ENCODE data around the gene KCNN3.

GRCh38 chr1:154844297-154844681 is 25.8 kb downstream of the KCNN3 start:
- TF ChIP-seq POLR2AphosphoS5 (IDR thresholded peaks at IDR 0.05; ENCODE audit: low read depth, low read length) (no peak), TAF1 (IDR thresholded peaks at IDR 0.05; ENCODE audit: low read depth, low read length) (no peak), POLR2A (IDR thresholded peaks at IDR 0.05; ENCODE audit: low read depth, low read length) (no peak), POU2F2 (IDR thresholded peaks at IDR 0.05; ENCODE audit: low read depth, low read length) (no peak), SPI1 (IDR thresholded peaks at IDR 0.05; ENCODE audit: low read depth, low read length) (no peak), PAX5 (IDR thresholded peaks at IDR 0.05; ENCODE audit: insufficient read depth, low read length, severe bottlenecking) (no peak)

Data from GM12891 (cell line).